ENCODE measurements around the gene KMT2C. TPM values are rescaled to one million over a fixed set of nuclear protein-coding genes. Genes with fewer than 3 reads are reported as not detected.
A peak's percentile ranks its signal among the peaks of the same experiment; 100 is the strongest.

The KMT2C gene
- total and polyA plus RNA-seq, 2 of the 8 experiments (the other 6 are each of a cell fraction or from before 2014, with no cell fraction given): 9.1 to 40.8 TPM

DNA sequence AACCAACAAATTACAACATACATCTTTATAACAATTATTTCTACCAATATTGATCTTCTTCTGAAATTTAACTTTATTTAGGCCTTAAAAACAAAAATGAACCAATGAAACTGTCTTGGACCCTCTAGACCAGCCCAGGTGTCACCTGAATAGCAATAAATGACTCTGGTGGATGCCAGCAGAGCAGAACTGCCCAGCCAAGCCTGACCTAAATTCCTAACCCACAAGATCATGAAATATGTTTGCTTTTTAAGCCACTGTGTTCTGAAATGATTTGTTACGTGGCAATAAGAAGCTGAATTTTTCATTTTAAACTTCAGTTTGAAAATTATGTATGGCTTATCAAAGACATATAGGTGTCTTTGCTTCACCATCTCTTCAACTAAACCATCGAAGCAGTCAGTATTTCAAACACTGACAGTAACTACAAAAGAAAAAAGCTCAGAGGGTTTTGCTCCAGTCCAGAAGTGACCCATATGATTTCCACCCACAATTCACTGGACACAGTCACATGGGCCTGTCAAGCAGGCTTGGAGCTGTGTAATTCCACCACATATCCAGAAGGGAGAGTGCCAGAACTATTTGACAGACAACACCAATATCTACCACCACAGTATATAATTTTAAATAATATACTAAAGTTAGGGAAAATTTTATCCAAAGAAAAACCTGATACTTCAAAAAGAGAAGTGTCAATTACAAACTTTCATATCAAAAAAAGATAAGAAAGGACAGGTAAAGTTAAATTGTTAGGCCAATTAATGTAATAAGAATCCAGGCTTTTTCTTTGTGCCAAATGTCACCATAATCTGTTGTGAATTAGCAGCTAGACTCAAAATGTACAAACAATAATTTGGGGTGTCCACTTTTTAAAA lies 94.5 kb downstream of the KMT2C start (continued):
- TF ChIP-seq CHD7 (IDR thresholded peaks at IDR 0.05; ENCODE audit: insufficient replicate concordance, low read length) (no peak), CTCF (IDR thresholded peaks at IDR 0.05; ENCODE audit: control extremely low read depth in 1 of 3, insufficient read depth in 1 of 3, low read depth in 1 of 3, low read length in 3 of 3) (peak; percentile 8 to 36 (median 24); a peak in 3 of 4 replicates)
- TF ChIP-seq, protein P1, sequence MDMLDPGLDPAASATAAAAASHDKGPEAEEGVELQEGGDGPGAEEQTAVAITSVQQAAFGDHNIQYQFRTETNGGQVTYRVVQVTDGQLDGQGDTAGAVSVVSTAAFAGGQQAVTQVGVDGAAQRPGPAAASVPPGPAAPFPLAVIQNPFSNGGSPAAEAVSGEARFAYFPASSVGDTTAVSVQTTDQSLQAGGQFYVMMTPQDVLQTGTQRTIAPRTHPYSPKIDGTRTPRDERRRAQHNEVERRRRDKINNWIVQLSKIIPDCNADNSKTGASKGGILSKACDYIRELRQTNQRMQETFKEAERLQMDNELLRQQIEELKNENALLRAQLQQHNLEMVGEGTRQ (IDR thresholded peaks at IDR 0.05; ENCODE audit: low read length): peak; percentile 21; the same call in 1 of the 2 replicates

Measured in H1 (cell line).